ENCODE measurements around the gene PCSK6. TPM values are rescaled to one million over a fixed set of nuclear protein-coding genes. Genes with fewer than 3 reads are reported as not detected.

PCSK6 gene
- total RNA-seq, 1 donor from 2014 or later: 1.3 TPM

GRCh38 chr15:101482526-101483371 is 6.8 kb downstream of the PCSK6 start:
- no peaks in the 10 kb centered on the region for H3K79me2 ChIP-seq (ENCODE audit: insufficient read depth, low read length)
- H3K4me1 ChIP-seq (ENCODE audit: insufficient read depth, low read length): no peaks in the 10 kb centered on the region
- H3K36me3 ChIP-seq (ENCODE audit: insufficient read depth, low read length): no peaks in the 10 kb centered on the region
- DNase-seq (ENCODE audit: low read depth) (no peak), FAIRE-seq (no peak)
- H3K9me3 Mint-ChIP-seq (ENCODE audit: unreplicated experiment): no peaks in the 10 kb centered on the region
- peaks cover 12% of the 10 kb centered on the region for H3K27me3 ChIP-seq (ENCODE audit: insufficient read depth, low read length)
- H3K4me3 Mint-ChIP-seq (ENCODE audit: unreplicated experiment): no peak overlapping the region
- H3K27ac ChIP-seq (ENCODE audit: low read depth, low read length): no peak overlapping the region
- H3K27me3 Mint-ChIP-seq (ENCODE audit: low read depth, unreplicated experiment): peaks cover 58% of the 10 kb centered on the region
- H2AFZ ChIP-seq (ENCODE audit: low read depth, low read length): no peak overlapping the region
- H3K9ac ChIP-seq (ENCODE audit: low read length): no peak overlapping the region
- H3K4me2 ChIP-seq (ENCODE audit: low read length): no peak overlapping the region
- H3K4me3 ChIP-seq (ENCODE audit: insufficient read depth, low read depth, low read length): no peak overlapping the region
- H4K20me1 ChIP-seq (ENCODE audit: insufficient read depth, low read length): no peaks in the 10 kb centered on the region
- peaks cover 3% of the 10 kb centered on the region for H3K4me1 Mint-ChIP-seq (ENCODE audit: low read depth, unreplicated experiment)
- H3K27ac Mint-ChIP-seq (ENCODE audit: unreplicated experiment): no peak overlapping the region
- no peak for TF ChIP-seq EZH2 (IDR thresholded peaks at IDR 0.05; ENCODE audit: insufficient read depth, low read length)
- TF ChIP-seq CTCF (IDR thresholded peaks at IDR 0.05; ENCODE audit: insufficient read depth, low read depth, low read length): no peak
- no peaks in the 10 kb centered on the region for H3K9me3 ChIP-seq (ENCODE audit: insufficient read depth, low read depth, low read length)
- H3K36me3 Mint-ChIP-seq (ENCODE audit: low read depth, unreplicated experiment): no peaks in the 10 kb centered on the region

GRCh38 chr15:101481917-101482525 is 7.5 kb downstream of the PCSK6 start:
- H3K9me3 ChIP-seq (ENCODE audit: insufficient read depth, low read depth, low read length): no peaks in the 10 kb centered on the region
- no peaks in the 10 kb centered on the region for H4K20me1 ChIP-seq (ENCODE audit: insufficient read depth, low read length)
- no peaks in the 10 kb centered on the region for H3K36me3 ChIP-seq (ENCODE audit: insufficient read depth, low read length)
- no peaks in the 10 kb centered on the region for H3K36me3 Mint-ChIP-seq (ENCODE audit: low read depth, unreplicated experiment)
- H3K4me1 Mint-ChIP-seq (ENCODE audit: low read depth, unreplicated experiment): peaks cover 3% of the 10 kb centered on the region
- no peak overlapping the region for H3K4me3 Mint-ChIP-seq (ENCODE audit: unreplicated experiment)
- no peak for FAIRE-seq
- H3K9me3 Mint-ChIP-seq (ENCODE audit: unreplicated experiment): no peaks in the 10 kb centered on the region
- TF ChIP-seq EZH2 (IDR thresholded peaks at IDR 0.05; ENCODE audit: insufficient read depth, low read length) (no peak), CTCF (IDR thresholded peaks at IDR 0.05; ENCODE audit: insufficient read depth, low read depth, low read length) (no peak)
- H3K9ac ChIP-seq (ENCODE audit: low read length): no peak overlapping the region
- H3K4me2 ChIP-seq (ENCODE audit: low read length): no peak overlapping the region
- peaks cover 6% of the 10 kb centered on the region for H3K27me3 ChIP-seq (ENCODE audit: insufficient read depth, low read length)
- no peak overlapping the region for H2AFZ ChIP-seq (ENCODE audit: low read depth, low read length)
- H3K27ac Mint-ChIP-seq (ENCODE audit: unreplicated experiment): no peak overlapping the region
- H3K4me1 ChIP-seq (ENCODE audit: insufficient read depth, low read length): no peaks in the 10 kb centered on the region
- DNase-seq (ENCODE audit: low read depth): no peak
- no peak overlapping the region for H3K27ac ChIP-seq (ENCODE audit: low read depth, low read length)
- no peaks in the 10 kb centered on the region for H3K79me2 ChIP-seq (ENCODE audit: insufficient read depth, low read length)
- no peak overlapping the region for H3K4me3 ChIP-seq (ENCODE audit: insufficient read depth, low read depth, low read length)
- H3K27me3 Mint-ChIP-seq (ENCODE audit: low read depth, unreplicated experiment): peaks cover 57% of the 10 kb centered on the region

GRCh38 chr15:101481381-101481705 is 8.2 kb downstream of the PCSK6 start:
- H3K27ac Mint-ChIP-seq (ENCODE audit: unreplicated experiment): no peak overlapping the region

More at GRCh38 chr15:101481381-101481705, 8.2 kb downstream of the PCSK6 start:
- Histone ChIP-seq H3K9me3 (ENCODE audit: insufficient read depth, low read depth, low read length) (no peaks in the 10 kb centered on the region), H3K79me2 (ENCODE audit: insufficient read depth, low read length) (no peaks in the 10 kb centered on the region), H3K4me2 (ENCODE audit: low read length) (no peak overlapping the region), H3K4me1 (ENCODE audit: insufficient read depth, low read length) (no peaks in the 10 kb centered on the region), H3K4me3 (ENCODE audit: insufficient read depth, low read depth, low read length) (no peak overlapping the region), H4K20me1 (ENCODE audit: insufficient read depth, low read length) (no peaks in the 10 kb centered on the region), H3K9ac (ENCODE audit: low read length) (no peak overlapping the region), H3K27ac (ENCODE audit: low read depth, low read length) (no peak overlapping the region), H3K36me3 (ENCODE audit: insufficient read depth, low read length) (no peaks in the 10 kb centered on the region), H2AFZ (ENCODE audit: low read depth, low read length) (no peak overlapping the region), H3K27me3 (ENCODE audit: insufficient read depth, low read length) (peaks cover 2% of the 10 kb centered on the region)
- H3K27me3 Mint-ChIP-seq (ENCODE audit: low read depth, unreplicated experiment): peaks cover 51% of the 10 kb centered on the region
- H3K9me3 Mint-ChIP-seq (ENCODE audit: unreplicated experiment): no peaks in the 10 kb centered on the region
- no peak for DNase-seq (ENCODE audit: low read depth)
- FAIRE-seq: no peak
- no peak for TF ChIP-seq CTCF (IDR thresholded peaks at IDR 0.05; ENCODE audit: insufficient read depth, low read depth, low read length)
- TF ChIP-seq EZH2 (IDR thresholded peaks at IDR 0.05; ENCODE audit: insufficient read depth, low read length): no peak
- H3K4me3 Mint-ChIP-seq (ENCODE audit: unreplicated experiment): no peak overlapping the region
- H3K36me3 Mint-ChIP-seq (ENCODE audit: low read depth, unreplicated experiment): no peaks in the 10 kb centered on the region
- peaks cover 3% of the 10 kb centered on the region for H3K4me1 Mint-ChIP-seq (ENCODE audit: low read depth, unreplicated experiment)
